Stimulated activated naive CD8-positive, alpha-beta T cell treated with anti-CD3 and anti-CD28 coated beads, Interleukin-15, amount 100 ng/mL, for 72 hours (primary cell): ENCODE data around the gene APH1A.
A peak's percentile ranks its signal among the peaks of the same experiment; 100 is the strongest.
"Not testable (repeated sequence)": the region's sequence is repeated elsewhere in the genome, so short reads cannot be mapped to it uniquely, and the experiment has no call there.

Source experiments
- ATAC-seq: fragments of 150-1000 bp; cut with Tn5 transposase; 2 replicates; pipeline ENCODE4 v1.10.0; 2021; ENCODE audit warnings: mild to moderate bottlenecking, moderate library complexity
- DNase-seq, 2 donors: peaks; one replicate each; pipeline ENCODE4 v3.0.0; 2021 to 2022
- H3K27ac Mint-ChIP-seq, 2 donors: one replicate each; pipeline ENCODE4 v1.8.0; 2022; ENCODE audit warnings: mild to moderate bottlenecking in 2 of 2, mixed read lengths in 2 of 2, moderate library complexity in 2 of 2
- H3K27me3 Mint-ChIP-seq: one replicate; pipeline ENCODE4 v1.8.0; 2022; ENCODE audit warnings: mixed read lengths
- H3K4me1 Mint-ChIP-seq: one replicate; pipeline ENCODE4 v1.8.0; 2022; ENCODE audit warnings: mild to moderate bottlenecking, mixed read lengths
- H3K4me3 Mint-ChIP-seq, 2 donors: one replicate each; pipeline ENCODE4 v1.8.0; 2022; ENCODE audit warnings: mild to moderate bottlenecking in 2 of 2, mixed read lengths in 2 of 2, moderate library complexity in 1 of 2
- H3K9me3 Mint-ChIP-seq, 2 donors: one replicate each; pipeline ENCODE4 v1.8.0; 2022; ENCODE audit warnings: mixed read lengths in 2 of 2

Gene APH1A

DNA sequence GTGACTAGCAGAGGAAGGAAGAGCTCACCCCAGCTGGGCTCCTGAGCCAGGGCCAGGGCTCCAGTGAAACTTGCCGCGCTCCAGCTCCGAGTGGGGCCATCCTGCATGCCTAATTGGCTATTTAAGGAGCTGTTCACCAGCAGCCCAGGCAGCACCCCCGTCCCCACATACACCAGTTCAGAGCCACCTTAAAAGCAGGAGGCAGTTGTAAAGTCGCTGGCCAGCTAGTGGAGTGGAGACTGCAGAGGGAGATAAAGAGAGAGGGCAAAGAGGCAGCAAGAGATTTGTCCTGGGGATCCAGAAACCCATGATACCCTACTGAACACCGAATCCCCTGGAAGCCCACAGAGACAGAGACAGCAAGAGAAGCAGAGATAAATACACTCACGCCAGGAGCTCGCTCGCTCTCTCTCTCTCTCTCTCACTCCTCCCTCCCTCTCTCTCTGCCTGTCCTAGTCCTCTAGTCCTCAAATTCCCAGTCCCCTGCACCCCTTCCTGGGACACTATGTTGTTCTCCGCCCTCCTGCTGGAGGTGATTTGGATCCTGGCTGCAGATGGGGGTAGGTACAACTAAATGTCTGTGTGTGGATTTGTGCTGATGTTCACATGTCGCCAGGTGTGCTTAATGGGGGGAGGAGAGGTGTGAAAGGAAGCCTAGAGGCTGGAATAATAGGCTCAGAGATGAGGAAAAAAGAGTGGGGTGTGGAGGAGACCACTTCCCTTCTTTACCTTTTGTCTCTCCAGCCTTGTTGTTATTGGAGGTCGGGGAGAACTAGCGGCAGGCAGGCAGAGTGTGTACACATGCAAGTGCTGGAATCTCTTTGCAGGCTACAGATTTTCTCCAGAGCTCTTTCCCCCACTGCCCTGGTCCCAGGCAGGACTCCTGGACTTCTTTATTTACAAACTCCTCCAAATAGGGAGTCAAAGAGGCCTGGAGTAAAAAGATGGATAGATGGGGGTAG, 10.9 kb downstream of the APH1A start, which contains the start of gene CA14:
CA14 (plus strand) TSS at position 151 of the 962 bp plus-strand sequence; CDS start at position 506, 355 bp downstream.
- Mint-ChIP-seq H3K4me1 (peaks cover 24% of the 10 kb centered on the region), H3K9me3 (no peaks in the 10 kb centered on the region), H3K27ac (peak within 1 kb of the TSS in 1 of 2 donors; percentile 59), H3K4me3 (peak within 1 kb of the TSS; percentile 42 to 79), H3K27me3 (peaks cover 44% of the 10 kb centered on the region)
- DNase-seq (no peak), ATAC-seq (no peak)

- DNase-seq (peak in 1 of 2 donors; percentile 10), ATAC-seq (no peak)
- peaks cover 24% of the 10 kb centered on the region for H3K4me1 Mint-ChIP-seq
- H3K27ac Mint-ChIP-seq = no peak overlapping the region
- H3K27me3 Mint-ChIP-seq = peaks cover 44% of the 10 kb centered on the region
- no peaks in the 10 kb centered on the region for H3K9me3 Mint-ChIP-seq
- H3K4me3 Mint-ChIP-seq = peak overlapping the region; percentile 49 to 79
Observed at GRCh38 chr1:150256554-150257341, 12.1 kb downstream of the APH1A start.

- Mint-ChIP-seq H3K27ac (no peak overlapping the region), H3K4me3 (peak overlapping the region; percentile 49 to 79), H3K9me3 (no peaks in the 10 kb centered on the region), H3K27me3 (peaks cover 44% of the 10 kb centered on the region), H3K4me1 (peaks cover 24% of the 10 kb centered on the region)
- DNase-seq (no peak), ATAC-seq (no peak)
Observed at GRCh38 chr1:150256198-150256553, 12.6 kb downstream of the APH1A start.

DNA sequence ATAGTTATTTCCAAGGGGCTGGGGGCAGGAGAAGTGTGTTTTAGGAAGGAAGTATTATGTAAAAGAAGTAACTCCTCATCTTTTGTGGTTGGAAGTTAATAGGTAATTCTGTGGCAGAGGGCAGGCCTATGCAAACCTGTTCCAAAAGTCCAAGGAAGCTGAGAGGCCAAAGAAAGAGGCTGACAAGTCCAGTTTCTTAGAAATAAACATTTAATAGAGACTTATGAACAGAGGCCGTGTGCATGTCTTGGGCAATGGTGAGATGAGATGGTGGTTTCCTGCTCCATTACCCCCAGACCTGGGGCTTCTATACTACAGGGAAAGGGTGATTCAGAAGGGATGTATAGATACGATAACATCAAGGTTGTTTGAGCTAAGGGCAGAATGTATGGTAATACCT, 18.9 kb downstream of the APH1A start:
- DNase-seq (no peak), ATAC-seq (no peak)
- Mint-ChIP-seq H3K4me1 (no peaks in the 10 kb centered on the region), H3K27me3 (peaks cover 11% of the 10 kb centered on the region), H3K27ac (no peak overlapping the region), H3K9me3 (no peaks in the 10 kb centered on the region), H3K4me3 (no peak overlapping the region)

DNA sequence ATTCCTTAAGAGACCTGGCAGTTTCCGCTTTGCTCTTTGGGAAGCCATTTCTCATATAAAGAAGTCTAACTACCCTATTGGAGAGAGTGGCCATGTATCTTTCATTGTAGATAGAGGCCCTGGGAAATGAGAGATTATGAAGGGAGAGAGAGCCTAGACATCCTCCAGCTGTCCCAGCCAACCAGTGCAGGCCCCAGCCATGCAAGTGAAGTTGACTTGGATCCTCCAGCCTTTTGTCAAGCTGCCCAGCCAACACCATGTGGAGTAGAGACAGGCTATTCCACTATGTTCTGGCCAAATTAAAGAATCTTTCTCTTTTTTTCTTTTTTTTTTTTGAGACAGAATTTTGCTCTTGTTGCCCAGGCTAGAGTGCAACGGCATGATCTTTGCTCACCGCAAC, 25.8 kb downstream of the APH1A start:
- H3K27ac Mint-ChIP-seq = no peak overlapping the region
- no peaks in the 10 kb centered on the region for H3K27me3 Mint-ChIP-seq
- H3K9me3 Mint-ChIP-seq = no peaks in the 10 kb centered on the region
- no peak for ATAC-seq
- DNase-seq = no peak
- no peaks in the 10 kb centered on the region for H3K4me1 Mint-ChIP-seq
- no peak overlapping the region for H3K4me3 Mint-ChIP-seq

DNA sequence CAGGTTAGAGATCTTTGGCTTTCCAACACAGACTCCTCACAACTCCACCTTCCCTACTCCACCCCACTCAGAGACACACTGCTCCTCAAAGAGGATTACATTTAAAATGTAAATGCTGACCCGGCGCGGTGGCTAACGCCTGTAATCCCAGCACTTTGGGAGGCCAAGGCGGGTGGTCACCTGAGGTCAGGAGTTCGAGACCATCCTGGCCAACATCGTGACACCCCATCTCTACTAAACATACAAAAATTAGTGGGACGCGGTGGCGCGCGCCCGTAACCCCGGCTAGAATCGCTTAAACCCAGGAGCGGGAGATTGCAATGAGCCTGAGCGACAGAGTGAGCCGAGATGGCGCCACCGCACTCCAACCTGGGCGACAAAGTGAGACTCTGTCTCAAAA, 31.1 kb downstream of the APH1A start:
- Mint-ChIP-seq H3K4me1 (peaks cover 12% of the 10 kb centered on the region), H3K27me3 (no peaks in the 10 kb centered on the region), H3K4me3 (no peak overlapping the region), H3K9me3 (no peaks in the 10 kb centered on the region), H3K27ac (no peak overlapping the region)
- ATAC-seq (no peak), DNase-seq (peak in 1 of 2 donors; percentile 8)

- H3K4me3 Mint-ChIP-seq, H3K27me3 Mint-ChIP-seq, H3K9me3 Mint-ChIP-seq, H3K27ac Mint-ChIP-seq, ATAC-seq: not testable (repeated sequence)
- DNase-seq = peak in 1 of 2 donors; percentile 7
- H3K4me1 Mint-ChIP-seq = peaks cover 14% of the 10 kb centered on the region
Observed at GRCh38 chr1:150237176-150237575, 31.6 kb downstream of the APH1A start.

- no peaks in the 10 kb centered on the region for H3K9me3 Mint-ChIP-seq
- no peaks in the 10 kb centered on the region for H3K27me3 Mint-ChIP-seq
- H3K4me1 Mint-ChIP-seq = peaks cover 14% of the 10 kb centered on the region
- DNase-seq (no peak), ATAC-seq (no peak)
- H3K27ac Mint-ChIP-seq = no peak overlapping the region
- no peak overlapping the region for H3K4me3 Mint-ChIP-seq
Observed at GRCh38 chr1:150236614-150237100, 32.2 kb downstream of the APH1A start.

DNA sequence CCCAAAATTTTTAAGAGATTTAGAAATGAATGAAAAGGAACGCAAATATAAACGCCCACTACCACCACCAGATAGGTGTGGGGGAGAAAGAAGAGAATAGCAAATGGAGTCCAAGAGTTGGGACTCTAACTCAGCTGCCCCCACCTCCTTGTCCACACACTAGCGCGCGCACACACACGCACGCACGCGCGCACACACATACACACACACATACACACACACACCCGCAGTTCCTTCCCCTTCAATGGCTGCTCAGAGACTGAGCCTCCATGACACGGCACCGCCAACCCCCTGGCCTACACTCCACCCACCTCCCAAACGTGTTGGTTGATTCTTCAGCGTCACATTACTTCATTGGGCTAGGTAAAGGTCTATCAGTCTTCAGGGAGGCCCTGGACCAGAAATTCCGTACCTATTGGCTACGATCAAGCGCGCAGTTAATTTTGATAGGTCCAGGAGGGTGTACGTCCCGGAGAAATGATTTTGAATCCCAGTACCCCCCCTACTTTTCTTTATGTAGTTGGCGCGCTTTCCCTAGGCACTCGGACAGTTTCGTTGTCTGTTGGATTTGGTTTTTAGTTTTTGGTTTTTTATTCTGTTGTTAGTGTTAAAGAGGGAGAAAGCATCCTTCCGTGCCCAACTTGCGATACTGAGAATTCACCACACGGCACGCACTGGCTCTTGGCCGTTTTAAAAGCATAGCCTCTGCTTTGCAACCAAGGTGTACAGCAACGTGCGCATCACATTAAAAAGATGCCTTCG, 32.8 kb downstream of the APH1A start, which contains the start of gene ANP32E:
ANP32E (minus strand) TSS at position 261 of the 762 bp plus-strand sequence. CDS start 326 bp downstream, outside the sequence.
- peak within 1 kb of the TSS in 1 of 2 donors; percentile 98 for H3K27ac Mint-ChIP-seq

DNA sequence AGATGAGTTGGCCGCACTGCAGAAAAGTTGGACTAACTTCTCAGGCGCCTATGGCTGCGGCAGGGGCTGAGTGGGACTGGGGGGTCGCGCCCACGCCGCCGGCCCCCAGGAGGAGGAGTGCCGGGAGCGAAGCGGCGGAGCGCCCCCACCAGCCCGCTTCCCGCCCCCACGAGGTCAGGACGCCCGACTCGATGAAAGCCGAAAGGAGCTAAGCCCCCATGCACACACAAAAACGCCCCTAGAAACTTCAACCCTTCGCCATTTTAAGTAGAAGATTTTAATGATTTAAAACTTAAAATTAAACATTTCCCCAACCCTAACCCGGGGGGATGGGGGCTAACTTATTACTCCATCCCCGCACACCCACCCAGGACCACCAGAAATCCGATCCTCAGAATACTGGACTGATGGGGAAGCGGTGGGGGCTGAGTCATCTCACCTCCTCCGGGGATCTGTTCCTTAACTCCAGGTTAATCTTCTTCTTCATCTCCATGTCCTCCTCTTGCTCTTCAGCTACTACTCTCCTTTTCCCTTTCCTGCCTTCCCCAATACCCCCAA, 33.4 kb downstream of the APH1A start:
- no peak overlapping the region for H3K4me3 Mint-ChIP-seq
- H3K27ac Mint-ChIP-seq = no peak overlapping the region
- DNase-seq (peak; percentile 50 to 58), ATAC-seq (no peak)
- peaks cover 14% of the 10 kb centered on the region for H3K4me1 Mint-ChIP-seq
- no peaks in the 10 kb centered on the region for H3K27me3 Mint-ChIP-seq
- no peaks in the 10 kb centered on the region for H3K9me3 Mint-ChIP-seq

More for the DNA sequence above, 32.8 kb downstream of the APH1A start, which contains the start of gene ANP32E:
- H3K4me3 Mint-ChIP-seq = no peak within 1 kb of the TSS
- peaks cover 14% of the 10 kb centered on the region for H3K4me1 Mint-ChIP-seq
- DNase-seq = peak; percentile 92 to 96
- H3K27me3 Mint-ChIP-seq = no peaks in the 10 kb centered on the region
- peak; percentile 89 for ATAC-seq
- no peaks in the 10 kb centered on the region for H3K9me3 Mint-ChIP-seq

DNA sequence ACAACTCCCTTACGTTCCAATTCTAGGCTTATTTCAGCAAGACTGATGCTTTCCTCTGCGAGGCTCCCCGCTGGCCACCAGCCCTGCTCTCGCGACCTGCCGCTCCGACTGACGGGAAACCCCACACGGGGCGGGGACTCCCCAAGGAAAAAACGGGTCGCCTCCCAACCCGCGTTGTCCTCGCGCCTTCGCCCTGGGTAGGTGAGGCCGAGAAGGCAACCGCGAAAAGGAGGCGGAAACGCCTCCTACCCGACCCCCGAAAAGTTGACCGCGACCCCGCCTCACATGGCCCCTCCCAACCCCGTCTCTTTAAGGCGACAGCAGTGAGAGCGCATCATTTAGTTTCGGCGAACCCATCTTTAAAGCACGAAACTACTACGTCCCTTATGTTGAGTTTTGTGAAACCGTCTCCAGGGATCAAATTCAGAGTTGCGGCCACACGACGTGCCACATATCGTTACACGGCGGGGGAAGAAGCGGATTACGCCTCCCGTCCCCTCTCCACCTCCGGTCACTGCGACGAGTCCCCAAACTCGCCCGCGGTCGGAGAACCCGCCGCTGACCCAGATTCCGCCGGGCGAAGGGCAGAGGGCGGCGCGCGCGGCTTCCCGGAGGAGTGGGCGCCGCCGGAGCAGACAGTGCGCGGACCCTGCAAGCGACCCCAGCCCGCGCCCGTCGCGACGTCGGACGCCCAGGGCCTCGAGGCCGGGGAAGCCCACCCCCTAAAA, 34.1 kb downstream of the APH1A start:
- DNase-seq = peak; percentile 94 to 97
- no peaks in the 10 kb centered on the region for H3K27me3 Mint-ChIP-seq
- H3K27ac Mint-ChIP-seq = peak overlapping the region in 1 of 2 donors; percentile 98
- peaks cover 14% of the 10 kb centered on the region for H3K4me1 Mint-ChIP-seq
- ATAC-seq = peak; percentile 73
- H3K4me3 Mint-ChIP-seq = no peak overlapping the region
- no peaks in the 10 kb centered on the region for H3K9me3 Mint-ChIP-seq

GRCh38 chr1:150234309-150234565, 34.6 kb downstream of the APH1A start:
- H3K4me1 Mint-ChIP-seq = peaks cover 14% of the 10 kb centered on the region
- no peak for ATAC-seq
- H3K27ac Mint-ChIP-seq = peak overlapping the region in 1 of 2 donors; percentile 98
- no peaks in the 10 kb centered on the region for H3K27me3 Mint-ChIP-seq
- no peaks in the 10 kb centered on the region for H3K9me3 Mint-ChIP-seq
- no peak for DNase-seq
- no peak overlapping the region for H3K4me3 Mint-ChIP-seq

- Mint-ChIP-seq H3K9me3 (no peaks in the 10 kb centered on the region), H3K27ac (peak overlapping the region in 1 of 2 donors; percentile 98), H3K4me3 (no peak overlapping the region), H3K27me3 (no peaks in the 10 kb centered on the region), H3K4me1 (peaks cover 18% of the 10 kb centered on the region)
- DNase-seq = no peak
- no peak for ATAC-seq
Observed at GRCh38 chr1:150233359-150234308, 35.2 kb downstream of the APH1A start.
